Measurements from ENCODE around the gene PRSS27.

The PRSS27 gene

GRCh38 chr16:2720064-2720457, at the start of gene PRSS27:
Gene PRSS27, minus strand, starts transcription at chr16:2720224. Its CDS starts 64 bp downstream, at chr16:2720160.
- TF ChIP-seq CTCF (IDR thresholded peaks at IDR 0.05; ENCODE audit: control insufficient read depth, extremely low read depth, insufficient read depth) = no peak
- H3K4me3 ChIP-seq (ENCODE audit: low read depth, low read length) = peak within 1 kb of the TSS; percentile 55
- DNase-seq (ENCODE audit: low read depth) = no peak

GRCh38 chr16:2769675-2770056, 49.6 kb upstream of the PRSS27 start:
- no peak for TF ChIP-seq CTCF (IDR thresholded peaks at IDR 0.05; ENCODE audit: control insufficient read depth, extremely low read depth, insufficient read depth)
- no peak for DNase-seq (ENCODE audit: low read depth)
- H3K4me3 ChIP-seq (ENCODE audit: low read depth, low read length) = no peak overlapping the region

- no peak for DNase-seq (ENCODE audit: low read depth)
- H3K4me3 ChIP-seq (ENCODE audit: low read depth, low read length) = no peak overlapping the region
- no peak for TF ChIP-seq CTCF (IDR thresholded peaks at IDR 0.05; ENCODE audit: control insufficient read depth, extremely low read depth, insufficient read depth)
Observed at GRCh38 chr16:2769100-2769529, 49.1 kb upstream of the PRSS27 start.

GRCh38 chr16:2768403-2769089, 48.5 kb upstream of the PRSS27 start:
- no peak overlapping the region for H3K4me3 ChIP-seq (ENCODE audit: low read depth, low read length)
- no peak for DNase-seq (ENCODE audit: low read depth)
- TF ChIP-seq CTCF (IDR thresholded peaks at IDR 0.05; ENCODE audit: control insufficient read depth, extremely low read depth, insufficient read depth) = no peak

- DNase-seq (ENCODE audit: low read depth) = no peak
- H3K4me3 ChIP-seq (ENCODE audit: low read depth, low read length) = no peak overlapping the region
- no peak for TF ChIP-seq CTCF (IDR thresholded peaks at IDR 0.05; ENCODE audit: control insufficient read depth, extremely low read depth, insufficient read depth)
Observed at GRCh38 chr16:2767891-2768290, 47.9 kb upstream of the PRSS27 start.

GRCh38 chr16:2767140-2767731, 47.2 kb upstream of the PRSS27 start:
- DNase-seq (ENCODE audit: low read depth) = no peak
- no peak for TF ChIP-seq CTCF (IDR thresholded peaks at IDR 0.05; ENCODE audit: control insufficient read depth, extremely low read depth, insufficient read depth)

More at GRCh38 chr16:2767140-2767731, 47.2 kb upstream of the PRSS27 start:
- H3K4me3 ChIP-seq (ENCODE audit: low read depth, low read length) = no peak overlapping the region
